GM21367 (cell line): ENCODE measurements around the gene CENPP.
A peak's percentile ranks its signal among the peaks of the same experiment; 100 is the strongest.

ENCODE experiments used
- ATAC-seq: cut with Tn5 transposase; IDR thresholded peaks from one replicate; pipeline ENCODE4 v1.9.1; 2021; ENCODE audit not compliant: unreplicated experiment

The CENPP gene

DNA sequence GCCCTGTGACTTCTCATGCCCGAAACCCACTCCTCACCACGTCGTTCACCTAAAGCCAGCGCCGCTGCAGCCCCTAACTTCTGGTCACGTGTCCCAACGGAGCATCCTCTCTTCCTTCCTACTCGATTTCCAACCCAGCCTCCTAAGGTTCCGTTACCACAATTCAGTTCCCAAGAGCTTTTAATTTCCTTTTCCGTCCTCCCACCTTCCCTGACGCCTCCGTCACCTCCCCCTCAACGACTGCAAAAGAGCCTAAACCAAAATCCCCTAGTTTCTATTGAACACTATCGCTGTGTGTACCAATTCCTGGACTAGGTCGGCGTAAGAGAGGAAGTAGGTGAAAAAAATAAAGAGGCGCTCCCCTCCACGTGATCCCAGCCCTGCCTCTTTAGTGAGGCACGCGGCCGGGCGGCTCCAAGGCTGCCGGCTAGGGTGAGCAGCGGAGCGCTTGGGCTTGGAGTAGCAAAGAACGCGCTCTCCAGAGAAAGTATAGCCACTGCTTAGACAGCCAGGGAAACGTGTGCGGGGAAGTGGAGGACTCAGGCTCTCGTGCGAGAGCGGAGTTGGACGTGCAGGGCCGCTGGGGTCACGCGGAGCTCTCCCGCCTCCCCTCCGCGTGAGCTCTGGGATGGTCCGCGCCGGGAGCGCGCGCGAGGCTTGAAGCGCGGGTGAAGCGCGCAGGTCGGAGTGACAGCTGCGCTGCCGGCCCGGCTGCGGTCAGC is at the start of gene CENPP, which contains the start of gene NOL8:
CENPP (plus strand) TSS at position 685 of the 722 bp plus-strand sequence.
NOL8 (minus strand) TSS at position 82 of the 722 bp plus-strand sequence. CDS start 1,189 bp downstream, outside the sequence.
- ATAC-seq, result peak; percentile 83

DNA sequence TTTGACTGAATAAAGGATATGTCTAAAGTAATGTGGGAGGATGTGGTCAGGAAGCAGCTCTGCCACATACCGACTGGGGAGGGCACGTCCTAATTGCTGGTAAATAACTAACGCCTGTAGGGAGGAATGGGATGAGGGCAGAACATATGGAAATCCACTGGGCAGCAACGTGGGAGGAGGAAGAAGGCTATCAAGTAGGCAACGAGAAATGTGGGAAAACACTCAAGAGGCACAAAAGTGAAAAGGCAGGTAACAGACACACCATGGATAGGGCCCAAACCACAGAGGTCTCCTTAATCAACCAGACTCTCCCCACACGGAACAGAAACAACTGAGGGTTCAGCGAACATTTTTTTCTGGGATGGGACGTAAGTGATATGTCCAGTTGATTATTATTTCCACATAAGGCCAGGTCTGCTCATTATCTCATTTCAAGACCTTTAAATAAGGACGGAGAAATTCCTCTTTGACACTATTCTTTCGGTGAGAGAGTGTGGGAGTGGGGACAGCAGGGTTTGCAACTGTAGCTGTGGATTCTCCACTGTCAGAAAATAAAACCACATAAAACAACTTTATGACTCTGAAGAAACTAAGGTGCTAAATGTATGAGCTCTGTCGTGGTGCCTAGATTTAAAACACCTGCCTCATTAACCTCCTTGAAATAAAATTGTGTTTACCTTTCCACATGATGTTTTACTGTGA is 49.3 kb upstream of the CENPP start:
- ATAC-seq, result no peak

DNA sequence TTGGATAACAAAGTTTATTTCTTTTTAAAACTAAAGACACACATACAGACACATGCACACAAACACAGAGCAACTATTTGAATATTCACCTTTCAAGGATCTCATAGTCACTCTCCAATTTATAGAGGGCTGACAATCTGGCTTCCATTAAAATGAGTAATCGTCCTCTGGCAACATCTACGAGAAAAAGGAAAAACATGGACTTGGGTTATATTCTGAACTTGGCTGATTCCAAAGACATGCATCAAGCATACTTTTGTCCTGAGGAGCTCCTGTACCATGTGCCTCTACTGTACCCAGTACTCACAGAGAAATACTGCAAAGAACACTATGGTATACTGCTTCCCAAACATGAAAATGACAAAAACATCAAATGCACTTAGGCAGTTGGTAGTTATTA is 47.6 kb upstream of the CENPP start:
- ATAC-seq, result no peak

DNA sequence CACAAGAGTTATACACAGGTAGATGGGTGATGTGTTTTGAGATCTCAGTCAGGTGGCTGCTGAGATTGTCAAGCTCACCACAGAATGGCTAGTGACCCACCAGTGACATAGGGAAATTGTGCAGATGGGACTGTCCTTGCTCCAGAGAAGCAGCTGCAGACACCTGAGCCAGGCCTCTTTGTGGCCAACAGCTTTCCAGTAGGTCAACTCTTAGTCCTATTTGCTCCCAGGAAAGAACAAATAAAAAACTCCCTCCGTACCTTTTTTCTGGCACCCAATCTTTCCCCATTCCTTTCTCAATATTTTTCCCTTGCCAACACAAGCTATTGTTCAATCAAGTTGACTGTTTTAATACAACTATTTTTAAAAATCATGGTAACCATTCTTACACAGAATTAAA is 46.5 kb upstream of the CENPP start:
- ATAC-seq, result no peak

DNA sequence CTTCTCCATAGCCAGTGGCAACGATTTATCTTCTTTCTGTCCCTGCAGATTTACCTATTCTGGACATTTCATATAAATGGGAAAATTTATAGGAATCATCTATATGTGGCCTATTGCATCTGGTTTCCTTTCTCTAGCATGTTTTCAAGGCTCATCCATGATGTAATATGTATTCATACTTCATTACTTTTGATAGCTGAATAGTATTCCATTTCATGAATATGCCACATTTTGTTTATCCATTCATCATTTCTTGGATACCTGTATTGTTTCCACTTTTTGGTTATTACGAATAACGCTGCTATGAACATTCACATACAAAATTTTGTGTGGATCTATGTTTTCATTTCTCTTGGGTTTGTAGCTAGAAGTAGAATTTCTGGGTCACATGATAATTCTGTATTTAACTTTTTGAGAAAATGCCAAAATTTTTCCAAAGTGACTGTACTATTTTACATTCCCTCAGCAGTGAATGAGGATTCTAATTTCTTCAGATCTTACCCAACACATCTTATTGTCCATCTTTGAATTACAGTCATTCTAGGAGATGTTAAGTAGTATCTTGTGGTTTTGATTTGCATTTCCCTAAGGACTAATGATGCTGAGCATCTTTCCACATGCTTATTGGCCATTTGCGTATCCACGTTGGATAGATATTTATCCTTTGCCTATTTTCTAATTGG is 35.9 kb upstream of the CENPP start:
- no peak for ATAC-seq

DNA sequence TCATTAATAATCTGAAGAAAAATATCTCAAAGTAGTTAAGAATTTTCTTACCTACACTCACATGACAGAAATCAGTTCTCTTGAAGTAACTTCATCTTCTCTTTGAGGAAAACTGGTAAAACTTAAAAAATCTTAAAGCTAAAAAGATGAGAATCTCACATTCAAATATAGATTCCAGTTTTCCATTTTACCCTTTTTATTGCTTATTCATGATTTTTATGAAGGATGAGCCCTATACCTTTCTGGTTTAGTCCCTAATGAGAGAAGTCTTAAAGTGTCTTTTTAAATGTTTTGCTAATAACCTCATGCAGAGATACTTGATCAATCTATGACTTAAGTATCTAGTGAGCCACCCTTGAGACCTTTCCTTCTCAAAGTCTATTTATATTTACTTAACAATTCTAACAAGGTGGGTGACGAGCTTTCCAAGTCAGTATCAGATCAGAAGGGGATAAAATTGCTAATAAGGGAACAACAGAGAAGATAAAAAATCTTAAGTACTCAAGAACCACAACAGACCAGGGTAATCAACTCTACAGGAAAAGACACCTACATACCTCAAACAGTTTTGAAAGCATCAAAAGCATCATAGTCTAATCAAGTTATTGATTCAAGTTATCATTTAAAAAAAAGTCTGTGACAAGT is 34.8 kb upstream of the CENPP start:
- no peak for ATAC-seq

DNA sequence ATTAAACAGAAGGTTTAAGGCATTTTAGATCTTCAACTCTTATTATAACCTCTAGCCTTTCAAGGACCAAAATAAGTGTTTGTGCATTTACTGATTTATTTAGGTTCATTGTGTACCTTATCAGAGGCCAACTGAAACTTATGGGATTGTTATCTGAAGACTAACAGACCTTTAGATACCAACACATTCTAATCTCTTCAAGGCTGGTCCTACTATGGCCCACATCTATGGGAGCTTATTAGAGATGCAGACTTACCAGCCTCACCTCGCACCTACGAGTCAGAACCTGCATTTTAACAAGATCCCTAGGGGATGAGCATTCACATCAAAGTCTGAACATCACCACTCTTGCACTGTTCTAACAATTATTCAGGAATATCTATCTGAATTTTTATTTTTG is 34.2 kb upstream of the CENPP start:
- ATAC-seq, result no peak

DNA sequence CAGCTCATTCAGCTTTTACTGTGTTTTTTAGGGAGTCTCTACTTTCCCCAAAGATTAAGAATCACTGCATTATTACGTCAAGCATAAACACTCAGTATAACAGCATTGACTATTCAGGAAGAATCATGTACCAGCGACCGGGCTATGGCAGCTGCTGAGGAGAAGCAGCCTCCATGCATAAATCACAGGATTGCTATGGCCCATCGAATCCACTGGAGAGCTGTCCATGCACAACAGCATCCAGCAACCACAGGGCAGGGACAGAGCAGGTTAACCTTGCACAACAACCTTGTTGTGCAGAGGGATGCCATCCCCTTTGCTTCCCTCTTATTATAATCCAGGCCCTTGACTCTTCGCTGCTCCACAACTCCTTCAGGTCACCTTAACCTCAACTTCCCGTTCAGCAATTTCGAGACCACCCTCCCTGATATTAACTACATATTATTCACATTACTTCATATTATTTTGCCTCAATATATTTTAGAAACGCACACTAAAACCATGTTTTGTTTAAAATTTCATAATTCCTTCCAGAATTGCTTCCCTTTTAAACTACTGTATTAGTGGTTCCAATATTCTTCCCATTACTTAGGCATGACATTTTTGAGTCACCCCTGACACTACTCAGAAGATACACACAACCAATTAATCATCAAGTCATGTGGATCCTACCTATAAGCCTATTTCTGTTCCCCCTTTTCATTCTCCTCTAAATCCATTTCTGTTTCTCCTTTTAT is 33.2 kb upstream of the CENPP start:
- ATAC-seq, result no peak

DNA sequence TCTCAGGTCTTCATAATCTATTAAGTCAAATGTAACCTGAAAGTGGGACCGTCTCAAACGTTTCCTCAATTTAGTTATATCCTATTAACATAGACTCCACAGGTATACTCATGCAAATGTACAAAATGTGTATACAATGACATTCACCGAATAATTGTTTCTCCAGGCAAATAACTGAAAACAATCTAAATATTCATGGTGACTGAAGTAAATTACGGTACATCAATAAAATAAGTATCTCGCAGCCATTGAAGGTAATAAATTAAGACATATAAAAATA is 32.7 kb upstream of the CENPP start:
- no peak for ATAC-seq

DNA sequence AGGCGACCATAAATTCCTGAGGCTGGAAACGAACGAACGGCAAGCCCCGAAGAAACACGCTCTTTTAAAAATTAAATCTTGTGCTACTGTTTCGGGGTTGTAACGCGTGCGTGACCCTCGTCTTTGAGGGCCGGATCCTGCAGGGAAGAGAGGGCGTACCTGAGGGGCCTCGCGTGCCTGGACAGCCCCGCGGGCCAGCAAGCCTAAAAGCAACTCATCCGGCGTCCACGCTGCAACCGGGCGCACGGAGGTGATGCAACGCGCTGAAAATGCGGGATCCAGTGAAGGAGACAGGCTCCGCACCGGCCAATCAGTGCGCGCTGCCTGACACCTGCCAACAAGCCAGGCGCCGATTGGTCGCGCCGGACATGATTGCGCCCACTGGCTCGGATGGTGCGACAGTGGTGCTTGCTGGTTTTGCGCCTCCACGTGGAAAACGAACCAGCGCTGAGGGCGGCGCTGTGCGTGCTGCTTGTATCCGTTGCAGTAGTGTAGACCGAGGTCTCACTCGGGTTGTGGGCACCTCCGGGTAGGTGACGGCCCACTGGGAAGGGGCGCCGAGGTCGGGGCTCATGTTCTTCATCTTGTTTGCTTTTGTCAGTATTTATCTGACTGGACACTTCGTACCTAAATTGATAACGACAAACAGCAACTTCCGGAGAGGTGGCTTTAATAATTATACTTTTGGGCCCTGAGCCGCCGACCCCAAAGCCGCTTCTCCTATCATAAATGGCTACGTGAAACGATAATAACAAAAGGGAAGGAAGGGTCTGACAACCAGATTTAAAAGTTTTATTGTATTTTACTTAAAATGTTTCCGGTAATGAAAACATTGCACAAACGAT is 32.1 kb upstream of the CENPP start, which contains the start of gene IARS1:
IARS1 (minus strand) TSS at position 246 of the 845 bp plus-strand sequence. CDS start 4,278 bp downstream, outside the sequence.
- ATAC-seq, result peak; percentile 92

DNA sequence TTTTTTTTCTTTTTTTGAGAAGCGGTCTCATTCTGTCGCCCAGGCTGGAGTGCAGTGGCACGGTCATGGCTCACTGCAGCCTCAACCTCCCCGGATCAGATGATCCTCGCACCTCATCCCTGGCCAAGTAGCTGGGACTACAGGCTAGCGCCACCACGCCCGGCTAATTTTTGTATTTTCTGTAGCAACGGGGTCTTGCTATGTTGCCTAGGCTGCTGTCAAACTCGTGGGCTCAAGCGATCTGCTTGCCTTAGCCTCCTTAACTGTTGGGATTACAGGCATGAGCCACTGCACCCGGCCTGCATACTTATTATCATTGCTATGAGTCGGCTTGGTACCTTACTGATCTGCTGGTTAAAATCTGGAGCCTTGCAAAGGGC is 31.5 kb upstream of the CENPP start:
- ATAC-seq, result no peak

DNA sequence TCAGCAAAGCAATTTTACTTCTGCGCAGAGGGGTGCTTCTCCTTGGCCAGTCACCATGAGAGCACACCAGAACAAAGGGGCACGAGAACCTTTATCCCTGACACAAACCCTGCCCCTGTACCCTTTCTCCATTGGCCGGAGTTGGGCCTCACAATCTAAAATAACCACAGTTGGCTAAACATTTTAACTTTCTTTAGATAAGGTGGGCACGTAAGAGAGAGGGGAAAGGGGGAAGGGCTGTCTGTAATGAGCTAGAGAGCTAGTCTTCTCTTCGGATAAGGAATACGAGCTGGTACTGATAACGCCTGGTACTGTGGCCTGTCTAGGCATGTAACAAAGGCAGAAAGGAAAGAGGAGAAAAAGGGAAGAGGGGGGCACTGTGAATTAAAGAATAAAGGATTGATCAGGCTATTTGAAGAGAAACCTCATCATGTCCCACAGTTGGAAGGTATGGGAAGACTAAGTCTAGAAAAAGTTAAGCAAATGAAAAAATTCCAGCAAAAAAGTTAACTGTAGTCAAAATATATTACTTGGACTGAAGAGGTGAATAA is 30.4 kb upstream of the CENPP start:
- ATAC-seq, result no peak

DNA sequence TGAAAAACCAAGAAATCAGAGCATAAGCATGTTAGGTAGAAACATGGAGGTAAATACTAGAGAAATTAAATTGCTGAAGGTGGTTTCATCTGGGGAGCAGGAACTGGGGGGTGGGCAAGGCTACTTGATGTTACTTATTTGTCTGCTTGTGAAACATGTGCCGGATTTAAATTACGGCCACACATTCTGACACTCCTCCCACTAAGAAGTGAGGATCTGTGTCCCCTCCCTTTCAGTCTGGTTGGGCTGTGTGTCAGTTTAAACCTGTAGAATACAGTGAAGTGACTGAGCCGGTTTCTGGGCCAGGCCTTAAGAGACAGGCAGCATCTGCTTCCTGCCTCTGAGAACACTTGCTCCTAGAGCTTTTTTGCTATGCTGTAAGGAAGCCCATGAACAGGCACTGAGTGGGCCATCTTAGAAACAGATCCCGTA is 29.9 kb upstream of the CENPP start:
- no peak for ATAC-seq

DNA sequence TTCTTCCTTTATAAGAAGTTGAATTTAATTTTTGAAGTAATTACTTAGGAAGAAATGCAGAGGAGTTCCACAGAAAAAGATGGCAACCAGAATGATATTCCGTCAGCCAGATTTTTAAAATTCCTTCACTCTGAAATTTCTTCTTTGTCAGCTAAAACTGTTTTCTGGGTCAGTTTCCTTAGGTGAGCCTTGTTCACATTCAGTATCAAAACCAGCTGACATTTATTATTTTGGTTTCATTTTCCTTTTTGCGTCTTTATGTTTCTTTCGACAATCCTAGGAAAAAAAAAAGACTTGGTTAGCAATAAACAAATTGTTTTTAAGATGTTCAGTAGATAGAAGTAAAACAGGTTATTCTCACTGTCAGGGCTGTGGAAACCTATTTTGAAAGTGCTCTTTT is 28.1 kb upstream of the CENPP start:
- ATAC-seq, result no peak

DNA sequence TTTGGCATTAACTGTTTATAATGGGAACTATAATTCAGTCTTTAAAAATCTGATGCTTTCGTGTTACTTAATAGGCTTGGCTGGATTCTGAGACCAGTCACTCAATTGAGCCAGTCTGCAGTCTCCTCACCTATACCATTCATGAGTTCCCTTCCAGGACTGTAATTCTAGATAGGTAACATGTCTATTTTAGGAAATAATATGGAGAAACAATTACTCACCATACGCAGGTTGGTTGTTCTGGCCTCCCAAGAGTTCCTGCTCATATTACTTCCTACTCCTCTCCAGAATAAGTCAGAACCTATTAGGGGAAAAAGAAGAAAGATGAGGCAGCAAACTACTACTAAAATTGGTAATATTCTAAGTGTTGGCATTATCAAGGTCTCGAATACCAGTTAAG is 27.7 kb upstream of the CENPP start:
- no peak for ATAC-seq

DNA sequence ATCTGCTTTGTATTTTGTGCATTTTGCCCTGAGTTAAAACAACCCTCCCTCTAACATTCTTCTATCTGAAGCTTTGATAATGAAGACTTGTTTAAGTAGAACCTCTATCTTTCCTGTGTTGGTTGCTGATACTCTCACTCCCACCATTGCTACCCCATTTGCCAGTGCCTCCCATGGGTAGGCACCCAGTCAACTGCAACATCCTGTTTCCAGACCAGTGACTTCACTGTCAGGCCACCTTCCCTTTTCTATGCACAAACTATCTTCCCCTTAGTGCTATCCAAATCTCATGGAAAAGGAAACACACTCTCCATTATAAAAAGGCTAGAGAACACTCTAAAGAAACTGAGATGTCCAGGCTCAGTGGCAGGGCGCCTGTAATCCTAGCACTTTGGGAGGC is 26.6 kb upstream of the CENPP start:
- no peak for ATAC-seq

DNA sequence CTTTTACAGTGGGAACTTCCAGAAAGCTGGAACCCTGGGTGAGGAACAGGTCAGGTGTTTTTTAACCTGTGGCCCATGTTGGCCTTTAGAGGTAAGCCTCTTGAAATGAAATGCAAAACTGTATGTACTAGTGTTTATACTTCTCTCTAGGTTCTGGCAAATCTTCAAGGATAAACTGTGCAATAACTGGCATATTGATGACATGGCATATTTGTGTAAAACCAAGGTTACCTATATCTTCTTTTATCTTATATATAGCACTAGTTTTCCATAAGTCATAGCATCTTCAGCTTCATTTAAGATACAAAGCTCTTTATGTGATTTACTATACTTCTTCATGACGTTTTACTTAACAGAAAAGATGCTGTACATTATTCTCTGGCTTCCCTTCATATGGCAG is 24.8 kb upstream of the CENPP start:
- no peak for ATAC-seq

DNA sequence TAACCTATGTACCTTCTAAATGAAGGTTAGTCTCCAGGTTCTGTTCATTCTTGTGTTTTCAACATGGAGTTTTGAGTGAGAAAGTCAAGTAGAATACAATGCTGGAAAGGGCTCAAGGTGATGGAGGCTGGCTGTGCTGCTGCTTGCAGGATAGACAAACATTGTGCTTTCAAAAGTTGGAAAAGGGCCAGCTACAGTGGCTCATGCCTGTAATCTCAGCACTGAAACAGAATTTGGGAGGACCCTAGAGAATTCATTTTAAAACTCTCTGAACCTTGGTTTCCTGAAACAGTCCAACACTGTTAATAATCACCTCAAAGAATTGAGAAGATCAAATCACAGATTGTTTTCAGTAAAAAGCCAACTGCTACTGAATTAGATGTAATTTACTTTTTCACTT is 16.9 kb upstream of the CENPP start:
- ATAC-seq, result no peak

DNA sequence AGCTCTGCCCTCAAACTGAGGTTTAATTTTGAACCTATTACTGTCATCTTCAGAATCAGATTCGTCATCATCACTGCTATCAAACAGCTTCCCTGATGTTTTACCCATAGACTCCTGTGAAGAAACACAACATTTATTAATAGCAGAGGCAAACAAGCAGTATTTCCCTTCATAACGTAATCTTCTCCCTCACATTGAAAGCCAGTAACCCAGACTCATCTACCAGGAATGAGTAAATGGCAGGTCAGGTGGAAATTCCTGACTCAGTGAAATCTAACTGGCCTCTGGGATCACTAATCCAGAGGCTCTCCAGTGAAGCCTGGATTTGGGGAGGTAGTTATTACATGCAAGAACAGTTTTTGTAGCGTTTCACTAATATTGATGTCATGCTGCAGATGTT is 15.2 kb upstream of the CENPP start:
- no peak for ATAC-seq
